Adrenal gland (tissue), 19 donors: ENCODE measurements around the gene KASH5. TPM values are rescaled to one million over a fixed set of nuclear protein-coding genes. Genes with fewer than 3 reads are reported as not detected.
A peak's percentile ranks its signal among the peaks of the same experiment; 100 is the strongest.

Source experiments
- DNase-seq, 7 donors: peaks; one replicate each; pipeline ENCODE4 v3.0.0-alpha.2; 2019 to 2020
- H3K27ac ChIP-seq, 5 donors: fragments of 200-600 bp; sonication (generic) in 4 of 5; 1 replicate in 3 of 5; 2 replicates in 2 of 5; pipeline versions ENCODE4 v1.5.1 to v1.8.0; 2016 to 2020; ENCODE audit warnings: mild to moderate bottlenecking in 1 of 5
- H3K27me3 ChIP-seq: fragments of 200-600 bp; 2 replicates; pipeline ENCODE4 v1.8.0; 2021
- H3K36me3 ChIP-seq, 2 donors: fragments of 200-600 bp; replicated peaks in 1 of 2; 1 replicate in 1 of 2; 2 replicates in 1 of 2; pipeline versions ENCODE4 v1.5.1 to v1.8.0; 2018 to 2022
- H3K4me1 ChIP-seq, 2 donors: fragments of 200-600 bp; replicated peaks in 1 of 2; 1 replicate in 1 of 2; 2 replicates in 1 of 2; pipeline versions ENCODE4 v1.5.1 to v1.8.0; 2018 to 2021
- H3K4me3 ChIP-seq, 4 donors: fragments of 200-600 bp; sonication (generic) in 3 of 4; one replicate each; pipeline ENCODE4 v1.5.1; 2016 to 2018
- H3K9me3 ChIP-seq, 3 donors: fragments of 200-600 bp; sonication (generic) in 1 of 3; replicated peaks in 1 of 3; 1 replicate in 2 of 3; 2 replicates in 1 of 3; pipeline versions ENCODE4 v1.5.1 to v1.8.0; 2016 to 2021
- CTCF ChIP-seq, 6 experiments: fragments of 450-650 bp in 4 of 6; fragments of 200-600 bp in 2 of 6; sonication (generic) in 1 of 6; IDR thresholded peaks; 1 replicate in 5 of 6; 2 replicates in 1 of 6; pipeline versions ENCODE4 v1.5.1 to v1.8.0; 2016 to 2021; ENCODE audit warnings: antibody characterized with exemption in 6 of 6, mild to moderate bottlenecking in 2 of 6, moderate library complexity in 1 of 6
- POLR2A ChIP-seq, 2 donors: fragments of 450-650 bp; IDR thresholded peaks; one replicate each; pipeline ENCODE4 v1.6.1; 2017; ENCODE audit warnings: antibody characterized with exemption in 2 of 2, mild to moderate bottlenecking in 2 of 2, moderate library complexity in 1 of 2
- WGBS, 4 donors: extraction: QIAGEN DNeasy Blood & Tissue Kit in 2 of 4; methylation state at CpG; one replicate each; pipeline versions ENCODE4 v1.1.5 to v1.1.7; 2013 to 2017; 5-methylcytosine and 5-hydroxymethylcytosine counted together
- intact Hi-C, 2 donors: fragments of 100-400 bp; cut with DNase I; formaldehyde crosslinking; loops; one replicate each; pipeline versions ENCODE4 v1.14.1 to v1.15.0; 2022 to 2023
- long read RNA-seq, 10 donors: library from polyadenylated mRNA in 3 of 10; unstranded in 2 of 10; stranded (forward) in 1 of 10; transcript quantifications; one replicate each; pipeline ENCODE4 v2.0.0 and lab custom pipeline, GENCODE V29; 2021 to 2026
- polyA plus RNA-seq, 3 donors: library from polyadenylated mRNA; stranded (reverse); fragments of 200-250 nt in 2 of 3; fragments of 350-450 nt in 1 of 3; fragmentation: Illumina TruSeq in 1 of 3; extraction: RNeasy Lipid Tissue Mini Kit (QIAGEN cat#74804) in 1 of 3; gene quantifications; one replicate each; pipeline ENCODE4 v1.2.3, GENCODE V29; 2013 to 2014
- total RNA-seq, 9 donors: library from RNA; depleted of rRNA in 4 of 9; stranded (reverse); fragments of >200 nt in 4 of 9; fragments of 120-200 nt in 1 of 9; fragmentation: NEBNext Ultra II Directional in 1 of 9; extraction: Animal tissue kit (Norgen Biotek cat#: 25700) in 1 of 9; gene quantifications; one replicate each; pipeline versions ENCODE4 v1.1.0 to v1.2.4, GENCODE V29; 2013 to 2023
- donor health status: healthy with polysubstance abuse.
- donor health status: Bipolar disorder and iron deficiency.
- donor health status: DM: yes; HTN: yes; CAD: no.
- donor health status: DM: no; HTN: no; CAD: no.
- donor health status: DM: no; HTN: no; CAD: no.
- donor health status: DM: yes; HTN: yes; CAD: no.

The KASH5 gene
- total RNA-seq, result under 1 TPM in 2 of 9 donors, not detected in 7; 0.74 to 0.97 TPM
- polyA plus RNA-seq, result not detected
- long read RNA-seq, donor 1, result 0 reads
- long read RNA-seq, donor 2, result 0 reads
- long read RNA-seq, donor 3, result 0 reads
- long read RNA-seq, donor 4, result 0 reads
- long read RNA-seq, donor 5, result 0 reads
- long read RNA-seq, donor 6, result 0 reads
- long read RNA-seq, donor 7, result 0 reads
- long read RNA-seq, donor 8, result 0 reads
- long read RNA-seq, donor 9, result 0 reads
- long read RNA-seq, donor 10, result 0 reads

GRCh38 chr19:49387936-49388372, at the start of gene KASH5:
Gene KASH5, plus strand, starts transcription at chr19:49388249. Its CDS starts 2,635 bp downstream, at chr19:49390884.
- Histone ChIP-seq H3K4me3 (no peak within 1 kb of the TSS), H3K36me3 (no peaks in the 10 kb centered on the region), H3K27ac (no peak within 1 kb of the TSS), H3K27me3 (no peaks in the 10 kb centered on the region), H3K4me1 (no peaks in the 10 kb centered on the region), H3K9me3 (no peaks in the 10 kb centered on the region)
- intact Hi-C loops, result no loop called here
- TF ChIP-seq POLR2A (IDR thresholded peaks at IDR 0.05) (no peak), CTCF (IDR thresholded peaks at IDR 0.05) (no peak)
- WGBS, 4 donors, result 23 to 78% (median 39%) methylated on average over 13 to 40 of the region's 40 CpGs
- DNase-seq, result peak; percentile 68 to 91 (median 82)

GRCh38 chr19:49338691-49339300, 49.3 kb upstream of the KASH5 start:
- 15 to 25% (median 20%) methylated on average over 25 to 30 of the region's 30 CpGs for WGBS, 4 donors
- Histone ChIP-seq H3K9me3 (no peaks in the 10 kb centered on the region), H3K27me3 (no peaks in the 10 kb centered on the region), H3K36me3 (peaks cover 0 to under 1% of the 10 kb centered on the region in 2 donors), H3K4me1 (peaks cover 6 to 13% of the 10 kb centered on the region in 2 donors), H3K4me3 (peak overlapping the region in 2 of 4 donors; percentile 26 to 58), H3K27ac (peak overlapping the region in 3 of 5 donors; percentile 36 to 93 (median 87))
- TF ChIP-seq CTCF (IDR thresholded peaks at IDR 0.05) (no peak), POLR2A (IDR thresholded peaks at IDR 0.05) (no peak)
- DNase-seq, result peak; percentile 82 to 91 (median 85)
- intact Hi-C loops, result no loop called here

GRCh38 chr19:49339301-49340068, 48.6 kb upstream of the KASH5 start:
- DNase-seq, result peak; percentile 87 to 95 (median 93)
- Histone ChIP-seq H3K36me3 (peaks cover 0 to 7% of the 10 kb centered on the region in 2 donors), H3K27ac (peak overlapping the region in 4 of 5 donors; percentile 65 to 93 (median 84)), H3K4me3 (peak overlapping the region in 2 of 4 donors; percentile 26 to 58), H3K4me1 (peaks cover 6 to 13% of the 10 kb centered on the region in 2 donors), H3K9me3 (no peaks in the 10 kb centered on the region), H3K27me3 (no peaks in the 10 kb centered on the region)
- 8 to 31% (median 16%) methylated on average over 9 to 47 of the region's 47 CpGs for WGBS, 4 donors
- peak in 1 of 2 donors; percentile 56 for TF ChIP-seq POLR2A (IDR thresholded peaks at IDR 0.05)
- peak in 1 of 6 experiments; percentile 4 for TF ChIP-seq CTCF (IDR thresholded peaks at IDR 0.05)
- intact Hi-C loops, result no loop called here
